BJ (cell line): ENCODE data around the gene FOXA1. TPM values are rescaled to one million over a fixed set of nuclear protein-coding genes. Genes with fewer than 3 reads are reported as not detected.
A peak's percentile ranks its signal among the peaks of the same experiment; 100 is the strongest.

Experiments used
- CTCF ChIA-PET: fragments of 350-600 bp; formaldehyde crosslinking; extraction: SDS; loops from one replicate; lab custom pipeline; 2021; ENCODE audit warnings: antibody characterized with exemption, inconsistent platforms; lab: Yijun Ruan, JAX
- POLR2A ChIA-PET: fragments of 300-600 bp; sonication (Branson Sonifier 250); formaldehyde crosslinking; extraction: SDS; loops from one replicate; lab custom pipeline; 2021; ENCODE audit warnings: antibody characterized with exemption; lab: Charles Lee
- DNase-seq: peaks from one replicate; pipeline ENCODE4 v3.0.0-alpha.2; 2011; ENCODE audit warnings: low read depth
- H3K27me3 ChIP-seq: 2 replicates; pipeline ENCODE4 v1.6.0; 2011; ENCODE audit warnings: low read length; ENCODE audit not compliant: control insufficient read depth, insufficient read depth
- H3K36me3 ChIP-seq: 2 replicates; pipeline ENCODE4 v1.5.1; 2011; ENCODE audit warnings: low read length; ENCODE audit not compliant: control insufficient read depth, insufficient read depth
- H3K4me3 ChIP-seq: 2 replicates; pipeline ENCODE4 v1.5.1; 2011; ENCODE audit warnings: low read depth, mild to moderate bottlenecking, control low read depth, low read length
- polyA plus RNA-seq: library from polyadenylated mRNA; depleted of rRNA; stranded (reverse); fragments of >200 nt; gene quantifications from 2 replicates; pipeline ENCODE4 v1.2.3, GENCODE V29; 2011
- TF ChIP-seq, protein P1 (sequence below): IDR thresholded peaks from 2 replicates; pipeline ENCODE4 v1.5.1; 2011; ENCODE audit warnings: low read depth, mild to moderate bottlenecking, control low read depth, inconsistent platforms, low read length, moderate library complexity; ENCODE audit not compliant: insufficient read depth

The FOXA1 gene
- polyA plus RNA-seq, 1 experiment, result 0.10 TPM

DNA sequence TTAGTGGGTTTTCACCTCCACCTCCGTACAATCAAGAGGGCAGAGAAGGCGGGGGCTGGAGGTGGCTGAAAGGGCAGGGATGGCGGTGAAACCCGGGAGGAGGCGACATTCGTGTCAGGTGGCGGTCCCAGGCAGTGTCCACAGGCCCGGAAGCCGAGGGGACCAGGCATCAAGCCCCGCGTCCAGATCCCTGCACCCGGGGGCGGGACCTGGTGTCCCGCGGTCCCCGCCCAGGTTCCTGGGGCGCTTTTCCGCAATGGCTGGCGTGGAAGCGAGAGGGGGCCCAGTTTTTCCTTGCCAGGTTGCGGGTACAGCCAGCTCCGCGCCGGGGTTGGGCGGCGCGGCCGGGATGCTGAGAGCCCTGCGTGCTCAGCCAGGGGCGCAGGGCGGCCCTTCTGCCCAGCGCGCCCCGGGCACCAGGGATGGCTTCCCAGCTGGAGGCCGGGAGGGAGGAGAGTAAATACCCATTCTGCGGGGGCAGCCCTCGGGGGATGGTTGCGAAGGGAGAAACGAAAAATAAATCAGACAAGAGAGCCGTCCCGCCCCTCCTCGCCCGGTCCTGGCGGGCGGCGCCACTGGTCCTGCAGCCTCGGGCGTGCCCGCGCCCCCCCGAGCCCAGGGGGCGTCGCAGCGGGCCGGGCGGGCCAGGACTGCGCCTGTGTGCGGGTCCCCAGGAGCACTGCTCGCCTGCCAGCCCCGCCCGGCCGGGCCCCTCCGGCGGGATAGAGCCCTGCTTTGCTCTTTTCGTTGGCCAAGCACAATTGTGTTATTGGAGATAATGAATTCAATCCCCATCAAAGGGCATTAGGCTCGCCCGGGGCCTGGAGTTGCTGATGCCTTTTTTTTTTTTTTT is 11.5 kb downstream of the FOXA1 start:
- ChIA-PET CTCF (interaction anchor here (0.7 kb wide), 1 partner anchor 10 kb away, joined by 3 read pairs; no protein-coding TSS in a partner anchor), POLR2A (no interaction called here)
- DNase-seq, result no peak
- Histone ChIP-seq H3K36me3 (no peaks in the 10 kb centered on the region), H3K4me3 (peak overlapping the region; percentile 5; the same call in 1 of the 2 replicates), H3K27me3 (peaks cover 49% of the 10 kb centered on the region)
- TF ChIP-seq, protein P1, sequence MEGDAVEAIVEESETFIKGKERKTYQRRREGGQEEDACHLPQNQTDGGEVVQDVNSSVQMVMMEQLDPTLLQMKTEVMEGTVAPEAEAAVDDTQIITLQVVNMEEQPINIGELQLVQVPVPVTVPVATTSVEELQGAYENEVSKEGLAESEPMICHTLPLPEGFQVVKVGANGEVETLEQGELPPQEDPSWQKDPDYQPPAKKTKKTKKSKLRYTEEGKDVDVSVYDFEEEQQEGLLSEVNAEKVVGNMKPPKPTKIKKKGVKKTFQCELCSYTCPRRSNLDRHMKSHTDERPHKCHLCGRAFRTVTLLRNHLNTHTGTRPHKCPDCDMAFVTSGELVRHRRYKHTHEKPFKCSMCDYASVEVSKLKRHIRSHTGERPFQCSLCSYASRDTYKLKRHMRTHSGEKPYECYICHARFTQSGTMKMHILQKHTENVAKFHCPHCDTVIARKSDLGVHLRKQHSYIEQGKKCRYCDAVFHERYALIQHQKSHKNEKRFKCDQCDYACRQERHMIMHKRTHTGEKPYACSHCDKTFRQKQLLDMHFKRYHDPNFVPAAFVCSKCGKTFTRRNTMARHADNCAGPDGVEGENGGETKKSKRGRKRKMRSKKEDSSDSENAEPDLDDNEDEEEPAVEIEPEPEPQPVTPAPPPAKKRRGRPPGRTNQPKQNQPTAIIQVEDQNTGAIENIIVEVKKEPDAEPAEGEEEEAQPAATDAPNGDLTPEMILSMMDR, result no peak

DNA sequence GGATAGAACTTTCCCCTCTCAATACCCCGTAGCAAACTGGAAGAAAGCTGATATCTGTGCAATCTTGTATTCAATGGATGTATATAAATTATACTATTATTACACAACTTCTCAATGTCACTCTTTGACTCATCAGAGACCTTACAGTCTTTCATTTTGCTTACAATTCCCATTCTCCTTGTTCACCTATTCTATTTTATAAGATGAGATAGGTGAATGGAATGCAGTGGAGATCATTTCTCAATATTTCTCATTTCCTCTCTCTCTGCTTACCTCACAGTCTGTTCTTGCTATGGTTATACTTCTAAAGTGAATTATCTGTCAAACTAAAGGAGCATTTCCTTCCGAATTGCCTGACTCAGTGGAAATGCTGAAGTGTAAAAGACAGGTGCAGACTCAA is 14.9 kb downstream of the FOXA1 start:
- Histone ChIP-seq H3K27me3 (peaks cover 28% of the 10 kb centered on the region), H3K36me3 (no peaks in the 10 kb centered on the region), H3K4me3 (no peak overlapping the region)
- DNase-seq, result no peak
- ChIA-PET POLR2A (no interaction called here), CTCF (no interaction called here)
- TF ChIP-seq, protein P1, result no peak

GRCh38 chr14:37579274-37579673 is 15.8 kb downstream of the FOXA1 start:
- H3K27me3 ChIP-seq, result peaks cover 22% of the 10 kb centered on the region
- ChIA-PET POLR2A (no interaction called here), CTCF (no interaction called here)
- H3K36me3 ChIP-seq, result no peaks in the 10 kb centered on the region
- no peak for DNase-seq
- H3K4me3 ChIP-seq, result no peak overlapping the region
- TF ChIP-seq, protein P1, result no peak

- DNase-seq, result no peak
- Histone ChIP-seq H3K36me3 (no peaks in the 10 kb centered on the region), H3K4me3 (no peak overlapping the region), H3K27me3 (peaks cover 5% of the 10 kb centered on the region)
- CTCF ChIA-PET, result interaction anchor here (0.6 to 1.1 kb wide), 3 partner anchors 10 to 336 kb away, joined by 3 to 5 read pairs (median 3); no protein-coding TSS in a partner anchor
- POLR2A ChIA-PET, result no interaction called here
- TF ChIP-seq, protein P1, result no peak
Observed at GRCh38 chr14:37573356-37573755, 21.7 kb downstream of the FOXA1 start.

- ChIA-PET CTCF (no interaction called here), POLR2A (no interaction called here)
- H3K4me3 ChIP-seq, result no peak overlapping the region
- no peaks in the 10 kb centered on the region for H3K36me3 ChIP-seq
- TF ChIP-seq, protein P1, result no peak
- no peak for DNase-seq
- peaks cover 2% of the 10 kb centered on the region for H3K27me3 ChIP-seq
Observed at GRCh38 chr14:37571391-37571790, 23.7 kb downstream of the FOXA1 start.
